Mesendoderm (in vitro differentiated cells): Measurements from ENCODE around the gene MMRN1.

Experiments
- DNase-seq: peaks from one replicate; pipeline ENCODE4 v3.0.0; 2013
- H2AK5ac ChIP-seq: 2 replicates; pipeline ENCODE4 v1.6.1; 2013; ENCODE audit warnings: low read length, inconsistent platforms
- H2BK120ac ChIP-seq: 2 replicates; pipeline ENCODE4 v1.6.1; 2013; ENCODE audit warnings: low read depth, mild to moderate bottlenecking, low read length, moderate library complexity, mixed read lengths
- H2BK15ac ChIP-seq: replicated peaks from 2 replicates; pipeline ENCODE4 v1.6.1; 2013; ENCODE audit warnings: low read depth, mild to moderate bottlenecking, moderate library complexity
- H2BK5ac ChIP-seq: 2 replicates; pipeline ENCODE4 v1.6.1; 2013; ENCODE audit warnings: low read length, inconsistent platforms
- H3K18ac ChIP-seq: 2 replicates; pipeline ENCODE4 v1.6.1; 2013; ENCODE audit warnings: mild to moderate bottlenecking, low read length, mixed read lengths
- H3K23ac ChIP-seq: one replicate; pipeline ENCODE4 v1.6.1; 2013; ENCODE audit warnings: low read length
- H3K27ac ChIP-seq: 2 replicates; pipeline ENCODE4 v1.5.1; 2013; ENCODE audit warnings: low read depth, mild to moderate bottlenecking, inconsistent platforms, low read length, moderate library complexity
- H3K27me3 ChIP-seq: 2 replicates; pipeline ENCODE4 v1.6.1; 2013; ENCODE audit warnings: low read length, control low read depth, mild to moderate bottlenecking, inconsistent platforms; ENCODE audit not compliant: insufficient read depth, poor library complexity
- H3K36me3 ChIP-seq: 2 replicates; pipeline ENCODE4 v1.6.1; 2013; ENCODE audit warnings: low read length, inconsistent platforms; ENCODE audit not compliant: control insufficient read depth, insufficient read depth
- H3K4ac ChIP-seq: one replicate; pipeline ENCODE4 v1.6.1; 2013; ENCODE audit warnings: low read depth, mild to moderate bottlenecking, low read length, moderate library complexity
- H3K4me1 ChIP-seq: 2 replicates; pipeline ENCODE4 v1.6.1; 2013; ENCODE audit warnings: low read depth, low read length, inconsistent platforms; ENCODE audit not compliant: control insufficient read depth
- H3K4me2 ChIP-seq: 2 replicates; pipeline ENCODE4 v1.6.1; 2013; ENCODE audit warnings: low read length
- H3K4me3 ChIP-seq: 2 replicates; pipeline ENCODE4 v1.5.1; 2013; ENCODE audit warnings: mild to moderate bottlenecking, low read length
- H3K56ac ChIP-seq: one replicate; pipeline ENCODE4 v1.6.1; 2013; ENCODE audit warnings: low read length
- H3K79me1 ChIP-seq: 2 replicates; pipeline ENCODE4 v1.6.1; 2013; ENCODE audit warnings: low read length, inconsistent platforms
- H3K79me2 ChIP-seq: 2 replicates; pipeline ENCODE4 v1.6.1; 2013; ENCODE audit warnings: mild to moderate bottlenecking, low read length; ENCODE audit not compliant: control insufficient read depth, insufficient read depth
- H3K9ac ChIP-seq: 2 replicates; pipeline ENCODE4 v1.6.1; 2013; ENCODE audit warnings: low read length, inconsistent platforms
- H4K5ac ChIP-seq: one replicate; pipeline ENCODE4 v1.6.1; 2013; ENCODE audit warnings: low read length
- H4K8ac ChIP-seq: one replicate; pipeline ENCODE4 v1.6.1; 2013; ENCODE audit warnings: low read depth, mild to moderate bottlenecking, control low read depth, low read length, moderate library complexity
- WGBS: extraction: QIAGEN DNeasy Blood & Tissue Kit; methylation state at CpG from one replicate; pipeline ENCODE4 v1.1.7; 2013; ENCODE audit warnings: low lambda C conversion rate, missing lambda C conversion rate; ENCODE audit not compliant: insufficient coverage; ENCODE audit errors: extremely low coverage; 5-methylcytosine and 5-hydroxymethylcytosine counted together

The MMRN1 gene

DNA sequence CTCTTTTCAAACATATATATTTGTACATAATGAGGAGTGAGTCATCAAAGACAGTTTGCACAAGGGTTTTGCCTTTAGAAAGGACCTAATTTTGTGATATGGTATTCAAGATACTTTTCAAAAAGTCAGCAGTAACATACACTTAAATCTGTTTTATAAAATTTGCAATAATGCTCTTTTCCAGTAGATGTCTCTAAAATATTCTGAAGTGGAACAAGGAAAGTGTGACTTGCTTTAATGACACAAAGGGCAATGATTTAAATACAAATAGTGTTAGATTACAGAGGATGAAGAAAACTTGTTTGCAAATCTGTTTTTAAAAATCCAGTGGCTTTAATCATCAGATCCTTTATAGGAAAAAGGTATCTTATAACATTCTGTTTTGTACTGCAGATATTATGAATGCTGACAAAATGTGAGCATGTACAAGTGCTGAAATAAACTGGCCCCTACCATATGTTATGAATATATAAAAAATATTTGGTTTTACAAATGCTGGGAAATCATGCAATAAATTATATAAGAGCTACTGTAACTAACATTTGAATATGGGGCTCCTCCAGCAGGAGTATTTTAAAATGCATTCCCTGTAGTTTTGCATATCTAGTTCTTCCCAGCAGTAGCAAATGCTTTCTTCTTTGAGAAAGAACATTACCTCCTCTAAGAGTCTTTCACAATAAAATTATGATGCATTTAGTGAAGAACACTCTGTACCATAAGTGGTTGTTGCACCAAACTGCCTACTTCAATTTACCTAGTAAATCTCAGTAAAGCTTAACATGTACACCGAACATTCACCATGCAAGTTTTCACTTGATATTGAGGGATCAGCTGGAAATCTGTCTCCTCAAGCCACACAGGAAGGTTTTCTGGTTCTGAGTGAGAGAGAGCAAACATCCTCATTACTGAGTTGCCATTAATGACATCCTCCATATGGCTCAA lies 20.2 kb downstream of the MMRN1 start:
- WGBS, result no CpG with 5 or more reads among the region's 1 CpG
- H3K79me2 ChIP-seq, result no peaks in the 10 kb centered on the region

DNA sequence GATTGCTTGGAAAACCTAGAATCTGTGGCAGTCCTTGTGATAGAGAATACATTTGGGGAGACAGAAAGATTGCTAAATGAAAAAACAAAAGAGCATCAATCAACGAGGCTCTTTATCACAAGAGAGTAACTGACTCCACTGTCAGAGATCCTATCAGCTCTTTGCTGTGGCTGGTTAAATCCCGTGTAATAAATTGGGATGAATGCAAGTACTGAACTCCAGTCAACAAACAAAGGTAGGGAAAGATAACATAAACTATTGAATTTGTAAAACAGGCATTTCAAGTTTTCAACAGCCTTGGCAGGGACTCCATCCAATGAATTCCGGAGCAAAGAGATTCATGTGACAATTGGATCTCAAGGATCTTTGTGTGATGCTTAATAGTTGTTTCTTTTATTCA lies 21.3 kb downstream of the MMRN1 start:
- Histone ChIP-seq H2BK15ac (no peak overlapping the region), H2AK5ac (no peak overlapping the region), H4K8ac (no peak overlapping the region), H3K36me3 (no peaks in the 10 kb centered on the region), H3K23ac (no peak overlapping the region), H3K4me3 (no peak overlapping the region), H3K27me3 (no peaks in the 10 kb centered on the region), H3K79me1 (no peaks in the 10 kb centered on the region), H2BK5ac (no peak overlapping the region), H3K79me2 (no peaks in the 10 kb centered on the region), H2BK120ac (no peak overlapping the region), H3K4me2 (no peak overlapping the region), H3K56ac (no peak overlapping the region), H3K27ac (no peak overlapping the region), H3K9ac (no peak overlapping the region), H3K18ac (no peak overlapping the region), H3K4me1 (peaks cover 5% of the 10 kb centered on the region), H4K5ac (no peak overlapping the region), H3K4ac (no peak overlapping the region)
- peak; percentile 52 for DNase-seq
- no CpG with 5 or more reads among the region's 3 CpGs for WGBS

More for the DNA sequence above, 20.2 kb downstream of the MMRN1 start:
- no peak overlapping the region for H3K9ac ChIP-seq
- H2BK15ac ChIP-seq, result no peak overlapping the region
- H3K4me2 ChIP-seq, result no peak overlapping the region
- H2BK120ac ChIP-seq, result no peak overlapping the region
- H2AK5ac ChIP-seq, result no peak overlapping the region
- H3K27ac ChIP-seq, result no peak overlapping the region
- H3K18ac ChIP-seq, result no peak overlapping the region
- no peak overlapping the region for H3K23ac ChIP-seq
- H3K27me3 ChIP-seq, result no peaks in the 10 kb centered on the region
- no peak overlapping the region for H4K5ac ChIP-seq
- peaks cover 5% of the 10 kb centered on the region for H3K4me1 ChIP-seq
- H3K56ac ChIP-seq, result no peak overlapping the region
- H3K79me1 ChIP-seq, result no peaks in the 10 kb centered on the region
- no peak overlapping the region for H4K8ac ChIP-seq
- H2BK5ac ChIP-seq, result no peak overlapping the region
- DNase-seq, result peak; percentile 7
- no peaks in the 10 kb centered on the region for H3K36me3 ChIP-seq
- no peak overlapping the region for H3K4ac ChIP-seq
- no peak overlapping the region for H3K4me3 ChIP-seq

DNA sequence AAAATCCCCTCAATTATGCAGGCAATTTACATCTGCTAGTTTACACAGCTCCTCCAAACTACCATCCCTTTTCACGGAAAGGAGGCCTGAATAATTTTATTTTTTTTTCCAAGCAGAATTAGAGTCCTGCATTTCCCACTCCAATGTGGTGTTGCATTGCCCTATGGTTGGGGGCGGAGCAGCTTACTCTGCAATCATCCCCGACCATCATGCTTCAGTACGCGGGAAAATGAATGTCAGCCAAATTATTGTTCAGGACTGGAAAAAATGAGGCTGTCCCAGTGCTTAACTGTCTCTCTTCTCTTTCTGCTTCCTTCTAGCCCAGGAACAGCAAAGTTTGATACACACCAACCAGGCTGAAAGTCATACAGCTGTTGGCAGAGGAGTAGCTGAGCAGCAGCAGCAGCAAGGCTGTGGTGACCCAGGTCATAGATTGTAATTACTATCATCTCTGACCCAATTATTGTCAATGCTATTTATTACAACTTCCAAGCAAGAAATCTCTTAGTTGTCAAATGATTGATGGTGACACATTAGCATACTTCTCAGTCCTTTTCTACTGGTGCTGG lies 28.3 kb downstream of the MMRN1 start:
- no peak for DNase-seq
- H2BK15ac ChIP-seq, result no peak overlapping the region
- H3K4me1 ChIP-seq, result no peaks in the 10 kb centered on the region
- no peak overlapping the region for H3K4me3 ChIP-seq
- no peaks in the 10 kb centered on the region for H3K27me3 ChIP-seq
- no peak overlapping the region for H3K27ac ChIP-seq
- H3K18ac ChIP-seq, result no peak overlapping the region
- H3K4ac ChIP-seq, result no peak overlapping the region
- no peak overlapping the region for H3K23ac ChIP-seq
- no peak overlapping the region for H2BK5ac ChIP-seq
- H3K36me3 ChIP-seq, result no peaks in the 10 kb centered on the region
- WGBS, result no CpG with 5 or more reads among the region's 5 CpGs
- H2AK5ac ChIP-seq, result no peak overlapping the region
- H2BK120ac ChIP-seq, result no peak overlapping the region
- H3K4me2 ChIP-seq, result no peak overlapping the region
- H3K9ac ChIP-seq, result no peak overlapping the region
- no peak overlapping the region for H3K56ac ChIP-seq
- H4K5ac ChIP-seq, result no peak overlapping the region
- no peaks in the 10 kb centered on the region for H3K79me1 ChIP-seq
- no peaks in the 10 kb centered on the region for H3K79me2 ChIP-seq
- H4K8ac ChIP-seq, result no peak overlapping the region

DNA sequence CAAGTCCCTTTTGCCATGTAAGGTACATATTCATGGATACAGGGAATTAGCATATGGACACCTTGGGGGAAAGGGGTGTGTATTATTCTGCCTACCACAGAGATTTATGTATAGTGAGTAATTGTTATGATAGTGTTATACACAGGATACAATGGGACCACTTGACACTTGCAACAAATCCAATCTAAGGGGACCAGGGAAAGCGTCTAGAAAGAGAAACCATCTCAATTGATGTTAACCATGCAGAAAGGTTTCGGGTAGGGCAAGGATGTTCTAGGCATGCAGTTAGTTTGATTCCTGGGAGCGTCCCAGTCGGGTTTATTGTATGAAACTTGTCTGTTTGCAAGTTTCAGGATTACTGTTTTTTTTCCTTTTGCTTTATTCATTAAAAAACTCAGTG lies 34.2 kb downstream of the MMRN1 start:
- H3K9ac ChIP-seq, result no peak overlapping the region
- H3K27me3 ChIP-seq, result no peaks in the 10 kb centered on the region
- no peak overlapping the region for H3K4me3 ChIP-seq
- H3K79me2 ChIP-seq, result no peaks in the 10 kb centered on the region
- no peak overlapping the region for H3K27ac ChIP-seq
- no peak overlapping the region for H4K5ac ChIP-seq
- H2BK120ac ChIP-seq, result no peak overlapping the region
- no peak overlapping the region for H3K4me2 ChIP-seq
- DNase-seq, result no peak
- no peak overlapping the region for H2BK5ac ChIP-seq
- no peak overlapping the region for H4K8ac ChIP-seq
- WGBS, result no CpG with 5 or more reads among the region's 4 CpGs
- H3K36me3 ChIP-seq, result no peaks in the 10 kb centered on the region
- H3K18ac ChIP-seq, result no peak overlapping the region
- no peaks in the 10 kb centered on the region for H3K79me1 ChIP-seq
- no peak overlapping the region for H2BK15ac ChIP-seq
- no peaks in the 10 kb centered on the region for H3K4me1 ChIP-seq
- H3K56ac ChIP-seq, result no peak overlapping the region
- H3K4ac ChIP-seq, result no peak overlapping the region
- H2AK5ac ChIP-seq, result no peak overlapping the region
- no peak overlapping the region for H3K23ac ChIP-seq

DNA sequence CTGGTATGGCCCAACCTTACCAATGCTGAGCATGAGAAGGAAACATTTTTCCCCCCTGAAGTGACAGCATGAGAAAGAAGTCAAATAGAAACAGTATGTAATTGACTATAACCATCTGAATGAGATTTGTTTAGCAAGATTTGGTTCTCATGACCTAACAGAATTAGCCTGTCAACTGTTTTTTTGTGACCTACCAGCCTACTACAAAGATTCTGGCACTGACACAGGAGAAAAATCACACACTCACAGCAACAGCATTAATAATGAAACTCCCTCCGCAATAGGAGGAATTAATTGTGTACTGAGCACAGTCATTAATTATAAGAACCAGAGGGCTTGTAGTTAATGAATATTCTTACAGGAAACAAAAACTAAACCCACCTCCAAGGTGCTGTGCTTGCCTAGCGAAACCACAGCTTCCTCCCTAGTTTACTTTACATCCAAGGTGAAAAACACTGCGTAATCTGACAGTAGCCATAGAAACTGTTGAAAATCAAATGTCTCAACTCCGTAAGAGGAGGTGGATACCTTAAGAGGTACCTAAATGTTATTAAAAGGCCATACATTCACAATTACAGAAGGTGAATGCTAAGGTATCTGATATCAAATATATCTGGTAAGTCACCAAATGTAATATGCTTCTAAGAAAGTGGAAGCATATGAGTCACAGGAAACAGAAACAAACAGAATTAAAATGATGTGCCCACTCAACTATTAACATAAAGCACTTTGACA lies 34.9 kb downstream of the MMRN1 start:
- no peaks in the 10 kb centered on the region for H3K27me3 ChIP-seq
- H3K4me3 ChIP-seq, result no peak overlapping the region
- no peak overlapping the region for H2BK15ac ChIP-seq
- no peak overlapping the region for H3K9ac ChIP-seq
- H3K56ac ChIP-seq, result no peak overlapping the region
- no CpG with 5 or more reads among the region's 4 CpGs for WGBS
- no peak overlapping the region for H4K8ac ChIP-seq
- H2AK5ac ChIP-seq, result no peak overlapping the region
- no peak overlapping the region for H3K4me2 ChIP-seq
- no peak overlapping the region for H3K23ac ChIP-seq
- no peak overlapping the region for H3K18ac ChIP-seq
- H2BK5ac ChIP-seq, result no peak overlapping the region
- H3K4ac ChIP-seq, result no peak overlapping the region
- H2BK120ac ChIP-seq, result no peak overlapping the region
- peak; percentile 3 for DNase-seq
- no peaks in the 10 kb centered on the region for H3K79me2 ChIP-seq
- no peaks in the 10 kb centered on the region for H3K79me1 ChIP-seq
- no peaks in the 10 kb centered on the region for H3K4me1 ChIP-seq
- no peak overlapping the region for H4K5ac ChIP-seq
- H3K36me3 ChIP-seq, result no peaks in the 10 kb centered on the region
- H3K27ac ChIP-seq, result no peak overlapping the region
